ENCODE data around the gene C22orf15.
A peak's percentile ranks its signal among the peaks of the same experiment; 100 is the strongest.
"Not testable (repeated sequence)": the region's sequence is repeated elsewhere in the genome, so short reads cannot be mapped to it uniquely, and the experiment has no call there.

Gene C22orf15, protein sequence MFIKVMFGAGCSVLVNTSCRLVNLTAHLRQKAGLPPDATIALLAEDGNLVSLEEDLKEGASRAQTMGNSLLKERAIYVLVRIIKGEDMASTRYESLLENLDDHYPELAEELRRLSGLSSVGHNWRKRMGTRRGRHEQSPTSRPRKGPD

DNA sequence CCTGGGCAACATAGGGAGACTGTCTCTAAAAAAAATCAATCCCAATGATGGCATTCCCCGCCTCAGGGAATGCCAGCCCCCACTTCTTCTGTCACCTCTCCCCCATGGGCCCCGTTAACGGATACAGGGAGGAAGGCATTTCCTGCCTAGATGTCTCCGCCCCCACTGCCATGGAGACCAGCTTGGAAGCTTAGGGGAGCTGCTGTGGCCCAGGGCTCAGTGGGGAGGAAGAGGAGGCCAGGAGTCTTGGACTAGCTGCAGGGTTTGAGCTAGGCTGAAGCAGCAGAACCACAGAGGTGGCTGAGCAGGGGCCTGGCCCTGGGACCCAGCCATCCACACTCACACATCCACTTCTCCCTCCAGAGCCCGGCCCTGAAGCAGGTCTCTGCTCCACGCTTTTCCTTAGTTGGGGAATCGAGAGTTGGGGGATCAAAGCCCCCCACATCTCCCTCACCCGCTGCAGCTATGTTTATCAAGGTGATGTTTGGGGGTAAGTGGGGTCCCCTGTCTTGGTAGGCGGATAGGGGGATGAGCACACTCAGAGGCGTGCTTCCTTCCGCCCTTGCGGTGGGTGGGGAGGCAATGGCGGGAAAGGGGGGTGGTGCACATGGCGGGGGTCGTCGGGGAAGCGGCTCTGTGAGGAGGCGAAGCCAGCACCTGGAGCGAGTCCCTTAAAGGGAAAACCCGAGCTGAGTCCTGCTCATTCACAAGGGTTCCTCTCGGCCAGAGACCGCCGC lies at the start of gene C22orf15:
TSS of gene C22orf15 (plus strand) at position 149 of the 737 bp plus-strand sequence. CDS start at position 466, 317 bp downstream.
- no peak for TF ChIP-seq POLR2A (IDR thresholded peaks at IDR 0.05; ENCODE audit: low read depth, low read length)
- FAIRE-seq (no peak), DNase-seq (ENCODE audit: insufficient read length, low spot score) (peak; percentile 62)

DNA sequence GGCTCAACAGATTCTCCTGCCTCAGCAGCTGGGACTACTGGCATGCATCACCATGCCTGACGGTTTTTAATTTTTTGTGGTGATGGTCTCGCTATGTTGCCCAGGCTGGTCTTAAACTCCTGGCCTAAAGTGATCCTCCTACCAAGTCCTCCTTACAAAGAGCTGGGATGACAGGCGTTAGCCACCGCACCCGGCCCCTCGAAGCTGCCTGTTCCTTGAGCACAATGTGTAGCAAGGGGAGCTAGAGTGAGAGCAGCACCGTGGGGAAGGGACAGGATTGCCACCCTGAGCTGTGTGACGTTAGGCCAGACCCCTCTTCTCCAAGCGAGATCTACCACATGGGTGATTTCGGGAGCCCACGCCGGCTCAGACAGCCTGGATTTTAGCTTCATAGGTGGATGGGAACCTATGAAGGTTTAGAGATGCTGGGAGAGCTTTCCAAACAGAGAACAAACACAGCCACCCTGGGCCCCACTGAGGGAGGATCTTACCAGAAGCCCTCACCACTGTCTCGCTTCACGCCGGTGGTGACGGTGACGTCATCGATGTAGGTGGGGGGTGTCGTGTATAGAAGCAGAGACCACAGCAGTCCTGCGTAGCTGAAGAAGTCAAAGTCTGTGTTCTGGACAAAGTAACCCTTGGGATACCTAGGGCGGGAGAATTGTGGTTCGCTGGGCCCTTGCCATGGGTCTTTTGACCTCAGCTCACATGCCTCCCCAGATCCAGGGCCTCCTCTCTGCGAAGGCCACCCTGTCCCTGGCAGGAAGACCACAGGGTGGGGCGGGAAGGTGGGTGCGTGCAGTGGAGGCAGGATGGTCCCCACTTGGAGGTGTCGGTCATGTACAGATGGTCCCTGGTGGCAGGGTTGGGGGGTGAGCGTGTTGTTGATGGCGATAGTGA lies 48.8 kb upstream of the C22orf15 start:
- no peak for TF ChIP-seq POLR2A (IDR thresholded peaks at IDR 0.05; ENCODE audit: low read depth, low read length)
- FAIRE-seq (no peak), DNase-seq (ENCODE audit: insufficient read length, low spot score) (no peak)

DNA sequence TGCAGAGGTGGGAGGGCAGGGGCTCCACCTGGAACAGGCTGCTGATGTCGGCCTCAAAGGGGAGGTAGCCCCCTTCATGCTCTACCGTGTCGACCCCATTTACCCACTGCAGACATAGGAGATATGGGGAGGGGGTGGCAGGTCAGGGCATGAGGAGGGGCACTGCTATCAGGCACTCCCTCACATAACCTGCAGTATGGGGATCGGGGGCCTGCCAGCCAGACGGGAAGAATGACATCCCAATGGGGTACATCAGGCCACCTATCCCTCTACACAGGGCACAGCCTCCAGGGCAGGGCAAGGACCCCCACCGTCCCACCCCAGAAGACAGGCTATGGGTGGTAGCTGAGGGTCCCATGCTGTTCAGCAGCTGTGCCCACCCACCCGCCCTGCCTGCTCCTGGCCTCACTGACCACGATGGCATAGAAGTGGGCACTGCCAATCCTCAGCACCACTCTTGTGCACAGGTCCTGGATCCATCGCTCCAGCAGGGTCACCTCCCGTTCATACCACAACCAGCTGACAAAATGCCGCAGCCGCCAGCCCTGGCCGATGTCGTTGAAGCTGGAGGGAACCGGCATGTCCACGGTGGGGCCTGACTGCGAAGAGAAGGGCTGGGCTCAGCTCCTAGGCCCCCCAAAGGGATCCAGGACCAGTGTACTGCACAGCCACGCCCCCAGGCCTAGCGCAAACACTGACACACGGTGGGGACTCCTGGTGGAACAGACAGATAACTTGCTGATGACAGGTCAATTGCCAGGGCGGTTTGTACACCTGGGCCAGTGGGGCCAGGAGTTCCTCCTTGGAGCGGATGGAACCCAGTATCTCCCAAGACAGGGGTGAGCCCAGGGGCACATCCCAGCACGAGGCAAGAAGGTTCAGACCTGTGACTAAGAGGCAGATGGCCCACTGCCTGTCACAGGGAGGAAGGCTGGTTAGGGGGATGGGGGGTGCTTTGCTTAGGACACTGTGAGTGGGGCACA lies 47.9 kb upstream of the C22orf15 start:
- no peak for TF ChIP-seq POLR2A (IDR thresholded peaks at IDR 0.05; ENCODE audit: low read depth, low read length)
- DNase-seq (ENCODE audit: insufficient read length, low spot score) (no peak), FAIRE-seq (no peak)

DNA sequence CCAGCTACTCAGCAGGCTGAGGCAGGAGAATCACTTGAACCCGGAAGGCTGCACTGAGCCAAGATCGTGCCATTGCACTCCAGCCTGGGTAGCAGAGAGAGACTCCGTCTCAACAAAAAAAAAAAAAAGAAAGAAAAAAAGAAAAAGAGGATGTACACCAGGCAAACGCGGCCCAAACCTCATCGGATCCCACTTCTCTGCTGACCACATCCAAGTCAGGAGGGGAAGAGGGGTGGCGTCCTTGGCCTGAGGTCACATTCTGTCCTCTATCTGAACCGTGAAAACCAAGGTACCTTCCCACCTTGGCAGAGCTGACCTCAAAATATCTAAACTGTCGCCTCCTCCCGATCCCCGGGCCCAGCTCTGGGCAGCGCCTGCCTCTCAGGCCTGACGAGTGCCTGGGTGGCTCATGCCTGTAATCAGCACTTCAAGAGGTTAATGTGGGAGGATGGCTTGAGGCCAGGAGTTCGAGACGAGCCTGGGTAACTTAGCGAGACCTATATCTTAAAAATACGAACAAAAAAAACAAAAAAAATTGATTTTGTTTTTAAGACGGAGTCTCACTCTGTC lies 46.9 kb upstream of the C22orf15 start:
- TF ChIP-seq POLR2A (IDR thresholded peaks at IDR 0.05; ENCODE audit: low read depth, low read length), result no peak
- FAIRE-seq, result no peak
- DNase-seq (ENCODE audit: insufficient read length, low spot score), result no peak

DNA sequence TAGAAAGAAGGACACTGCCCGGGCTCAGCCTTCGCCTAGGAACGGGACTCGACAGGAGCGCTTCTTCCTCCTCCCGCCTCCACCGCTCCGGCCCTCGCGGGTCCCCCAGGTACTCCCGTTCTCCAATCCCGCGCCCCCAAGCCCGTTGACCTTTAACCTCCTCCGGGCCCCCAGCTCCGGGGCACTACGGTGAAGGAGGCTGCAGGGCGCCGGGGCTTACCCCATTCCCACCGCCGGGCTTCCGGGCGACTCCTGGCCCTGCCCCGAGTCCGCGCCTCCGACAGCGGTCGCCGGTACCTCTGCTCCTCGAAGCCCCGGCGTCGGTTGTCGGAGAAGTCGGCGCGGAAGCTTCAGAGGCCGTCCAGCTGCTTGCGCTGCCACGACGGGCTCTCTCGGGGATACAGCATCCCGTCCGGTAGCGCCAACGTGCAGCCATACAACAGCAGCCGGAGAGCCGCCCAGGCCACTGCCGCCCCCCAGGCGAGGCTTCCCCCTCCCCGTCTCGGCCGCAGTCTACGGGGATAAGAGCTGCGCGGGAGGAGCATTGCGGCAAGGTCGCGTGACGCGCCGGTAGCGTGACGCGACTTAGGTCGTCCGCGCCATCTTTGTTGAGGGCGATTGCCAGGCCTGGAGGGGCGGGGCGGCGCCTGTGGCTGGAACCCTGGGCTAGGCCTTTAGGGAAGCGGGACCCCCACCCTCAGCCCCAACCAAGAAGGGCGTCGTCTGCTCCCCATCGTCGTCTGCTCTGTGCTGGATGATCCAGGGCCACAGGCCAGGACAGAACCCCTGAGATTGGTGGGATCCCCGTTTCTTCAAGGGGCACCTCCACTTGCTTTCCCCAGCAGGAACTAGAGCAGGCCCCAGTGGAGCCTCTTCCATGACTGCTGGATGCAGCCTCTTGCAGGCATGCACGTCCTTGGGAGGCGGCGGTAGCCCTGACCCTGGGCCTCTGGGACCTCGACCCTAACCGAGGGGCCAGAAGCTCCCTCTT lies 45.7 kb upstream of the C22orf15 start:
- TF ChIP-seq POLR2A (IDR thresholded peaks at IDR 0.05; ENCODE audit: low read depth, low read length), result peak; percentile 81
- no peak for FAIRE-seq
- DNase-seq (ENCODE audit: insufficient read length, low spot score), result peak; percentile 72

DNA sequence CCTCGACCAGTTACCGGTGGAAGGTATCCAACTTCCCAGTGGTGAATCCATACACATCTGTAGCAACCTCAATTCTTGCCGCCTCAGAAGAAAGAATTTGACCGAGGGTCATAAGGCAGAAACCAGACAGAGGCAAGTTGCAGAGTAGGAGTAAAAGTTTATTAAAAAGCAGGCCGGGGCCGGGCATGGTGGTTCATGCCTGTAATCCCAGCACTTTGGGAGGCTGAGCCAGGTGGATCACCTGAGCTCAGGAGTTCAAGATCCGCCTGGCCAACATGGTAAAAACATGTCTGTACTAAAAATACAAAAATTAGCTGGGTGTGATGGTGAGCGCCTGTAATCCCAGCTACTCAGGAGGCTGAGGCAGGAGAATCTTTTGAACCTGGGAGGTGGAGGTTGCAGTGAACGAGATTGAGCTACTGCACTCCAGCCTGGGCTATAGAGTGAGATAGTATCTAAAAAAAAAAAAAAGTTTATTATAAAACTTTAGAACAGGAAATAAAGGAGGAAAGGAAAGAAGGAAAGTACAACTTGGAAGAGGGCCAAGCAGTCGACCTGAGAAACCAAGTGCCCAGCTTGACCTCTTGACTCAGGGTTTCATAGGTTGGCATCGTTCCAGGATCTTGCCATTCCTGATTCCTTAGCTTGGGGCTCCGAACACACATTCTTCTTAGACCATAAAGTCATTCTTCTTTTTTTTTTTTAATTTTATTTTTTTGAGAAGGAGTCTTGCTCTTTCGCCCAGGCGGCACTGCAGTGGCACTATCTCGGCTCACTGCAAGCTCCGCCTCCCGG lies 44.2 kb upstream of the C22orf15 start:
- TF ChIP-seq POLR2A (IDR thresholded peaks at IDR 0.05; ENCODE audit: low read depth, low read length), result no peak
- no peak for DNase-seq (ENCODE audit: insufficient read length, low spot score)
- no peak for FAIRE-seq

DNA sequence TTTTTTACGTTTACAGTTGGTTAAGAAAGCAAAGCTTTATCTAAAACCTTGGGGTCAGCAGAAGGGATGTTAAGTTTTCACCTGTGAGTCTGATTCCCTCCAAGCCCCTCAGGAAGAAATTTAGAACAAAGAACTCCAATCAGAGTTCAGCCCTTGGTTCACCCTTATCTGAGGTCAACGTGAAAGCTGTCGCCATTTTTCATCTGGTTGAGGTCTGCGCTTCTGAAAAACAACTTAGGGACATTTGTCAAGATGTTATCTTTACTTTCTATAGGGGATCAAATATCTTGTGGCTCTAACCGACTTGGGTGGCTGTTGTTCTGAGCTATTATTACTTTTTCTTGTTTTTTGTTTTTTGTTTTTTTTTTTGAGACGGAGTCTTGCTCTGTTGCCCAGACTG lies 41.9 kb upstream of the C22orf15 start:
- TF ChIP-seq POLR2A (IDR thresholded peaks at IDR 0.05; ENCODE audit: low read depth, low read length), result no peak
- FAIRE-seq, result no peak
- no peak for DNase-seq (ENCODE audit: insufficient read length, low spot score)

DNA sequence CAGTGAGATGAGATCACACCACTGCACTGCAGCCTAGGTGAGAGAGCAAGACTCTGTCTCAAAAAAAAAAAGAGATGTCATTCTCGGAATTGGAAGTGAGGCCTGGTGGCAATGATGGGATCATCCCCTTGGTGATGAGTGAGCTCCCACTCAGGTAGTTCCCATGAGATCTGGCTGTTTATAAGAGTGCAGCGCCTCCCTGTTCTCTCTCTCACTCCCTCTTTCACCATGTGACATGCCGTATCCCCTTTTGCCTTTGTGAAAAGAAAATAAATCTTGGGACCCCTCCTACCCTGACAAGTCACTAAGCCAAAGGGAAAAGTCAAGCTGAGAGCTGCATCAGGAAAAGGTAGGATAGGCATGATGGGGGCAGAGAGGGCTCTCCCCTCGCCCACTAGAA lies 40.6 kb upstream of the C22orf15 start:
- TF ChIP-seq POLR2A (IDR thresholded peaks at IDR 0.05; ENCODE audit: low read depth, low read length), result no peak
- DNase-seq (ENCODE audit: insufficient read length, low spot score), result no peak
- no peak for FAIRE-seq

DNA sequence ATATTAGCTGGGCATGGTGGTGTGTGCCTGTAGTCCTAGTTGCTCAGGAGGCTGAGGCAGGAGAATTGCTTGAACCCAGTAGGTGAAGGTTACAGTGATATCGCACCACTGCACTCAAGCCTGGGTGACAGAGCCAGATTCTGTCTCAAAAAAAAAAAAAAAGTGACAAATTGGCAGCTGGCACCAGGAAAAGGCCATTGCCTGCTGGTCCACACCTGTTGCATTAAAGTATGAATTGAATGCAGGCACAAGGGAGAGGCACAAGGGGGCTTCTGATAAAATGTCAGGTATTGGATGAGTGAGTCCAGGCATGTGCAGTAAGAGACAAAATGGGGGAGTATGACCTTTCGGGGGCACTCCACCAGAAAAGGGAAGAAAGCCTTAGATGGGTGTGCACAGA lies 40.1 kb upstream of the C22orf15 start:
- no peak for TF ChIP-seq POLR2A (IDR thresholded peaks at IDR 0.05; ENCODE audit: low read depth, low read length)
- FAIRE-seq, result no peak
- no peak for DNase-seq (ENCODE audit: insufficient read length, low spot score)

DNA sequence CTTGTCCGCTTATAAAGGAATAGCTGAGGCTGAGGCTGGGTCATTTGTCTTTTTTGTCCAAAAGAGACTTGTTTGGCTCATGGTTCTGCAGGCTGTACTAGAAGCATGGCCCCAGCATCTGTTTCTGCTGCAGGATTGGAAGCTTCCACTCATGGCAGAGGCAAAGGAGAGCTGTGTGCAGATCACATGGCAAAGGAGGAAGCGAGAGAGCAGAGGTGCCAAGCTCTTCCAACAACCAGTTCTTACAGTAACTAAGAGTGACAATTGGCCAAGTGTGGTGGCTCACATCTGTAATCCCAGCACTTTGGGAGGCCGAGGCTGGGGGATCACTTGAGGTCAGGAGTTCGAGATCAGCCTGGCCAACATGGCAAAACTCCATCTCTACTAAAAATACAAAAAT lies 34.7 kb upstream of the C22orf15 start:
- DNase-seq (ENCODE audit: insufficient read length, low spot score); FAIRE-seq: not testable (repeated sequence)

DNA sequence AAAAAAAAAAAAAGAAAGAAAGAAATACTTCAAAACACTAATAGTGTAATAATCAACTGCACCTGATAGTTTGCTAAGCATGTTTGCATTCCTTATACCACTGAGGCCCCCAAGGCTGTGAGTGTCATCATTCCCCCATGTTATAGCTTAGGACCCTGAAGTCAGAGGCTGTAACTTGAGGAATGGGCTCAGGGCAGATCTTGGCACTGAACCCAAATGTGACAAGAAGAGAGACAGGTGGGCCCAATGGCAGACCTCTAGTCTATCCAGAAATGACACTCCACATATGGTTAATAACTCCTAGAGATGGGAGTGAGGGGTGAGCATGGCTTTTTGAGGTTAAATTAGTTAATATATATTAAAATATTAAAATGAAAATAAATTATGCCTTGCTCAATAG lies 25.1 kb upstream of the C22orf15 start:
- no peak for FAIRE-seq
- TF ChIP-seq POLR2A (IDR thresholded peaks at IDR 0.05; ENCODE audit: low read depth, low read length), result no peak

More for the DNA sequence above, 25.1 kb upstream of the C22orf15 start:
- no peak for DNase-seq (ENCODE audit: insufficient read length, low spot score)

All from H54 (cell line).